D721Med (cell line): ENCODE data around the gene BNC2.

Experiments used
- DNase-seq: peaks from one replicate; pipeline ENCODE4 v3.0.0; 2011; ENCODE audit warnings: low spot score; ENCODE audit not compliant: insufficient read length
- FAIRE-seq: peaks from 2 replicates; lab custom pipeline; 2011; peaks lifted over from hg19 to GRCh38; lab: Jason Lieb, UNC
- TF ChIP-seq, protein P1 (sequence below): IDR thresholded peaks from 2 replicates; pipeline ENCODE4 v1.5.1; 2012; ENCODE audit warnings: mild to moderate bottlenecking, control low read depth; ENCODE audit not compliant: insufficient read depth; ENCODE audit errors: missing control alignments

BNC2 gene

GRCh38 chr9:16718952-16719351, 151.5 kb downstream of the BNC2 start:
- FAIRE-seq = no peak
- TF ChIP-seq, protein P1, sequence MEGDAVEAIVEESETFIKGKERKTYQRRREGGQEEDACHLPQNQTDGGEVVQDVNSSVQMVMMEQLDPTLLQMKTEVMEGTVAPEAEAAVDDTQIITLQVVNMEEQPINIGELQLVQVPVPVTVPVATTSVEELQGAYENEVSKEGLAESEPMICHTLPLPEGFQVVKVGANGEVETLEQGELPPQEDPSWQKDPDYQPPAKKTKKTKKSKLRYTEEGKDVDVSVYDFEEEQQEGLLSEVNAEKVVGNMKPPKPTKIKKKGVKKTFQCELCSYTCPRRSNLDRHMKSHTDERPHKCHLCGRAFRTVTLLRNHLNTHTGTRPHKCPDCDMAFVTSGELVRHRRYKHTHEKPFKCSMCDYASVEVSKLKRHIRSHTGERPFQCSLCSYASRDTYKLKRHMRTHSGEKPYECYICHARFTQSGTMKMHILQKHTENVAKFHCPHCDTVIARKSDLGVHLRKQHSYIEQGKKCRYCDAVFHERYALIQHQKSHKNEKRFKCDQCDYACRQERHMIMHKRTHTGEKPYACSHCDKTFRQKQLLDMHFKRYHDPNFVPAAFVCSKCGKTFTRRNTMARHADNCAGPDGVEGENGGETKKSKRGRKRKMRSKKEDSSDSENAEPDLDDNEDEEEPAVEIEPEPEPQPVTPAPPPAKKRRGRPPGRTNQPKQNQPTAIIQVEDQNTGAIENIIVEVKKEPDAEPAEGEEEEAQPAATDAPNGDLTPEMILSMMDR = no peak

GRCh38 chr9:16718296-16718695, 152.2 kb downstream of the BNC2 start:
- DNase-seq = no peak
- FAIRE-seq = no peak

More at GRCh38 chr9:16718952-16719351, 151.5 kb downstream of the BNC2 start:
- no peak for DNase-seq

GRCh38 chr9:16716601-16717000, 153.9 kb downstream of the BNC2 start:
- no peak for FAIRE-seq

More at GRCh38 chr9:16718296-16718695, 152.2 kb downstream of the BNC2 start:
- TF ChIP-seq, protein P1 = no peak

GRCh38 chr9:16715404-16715803, 155.1 kb downstream of the BNC2 start:
- FAIRE-seq = no peak
- TF ChIP-seq, protein P1 = no peak
- DNase-seq = no peak

More at GRCh38 chr9:16716601-16717000, 153.9 kb downstream of the BNC2 start:
- TF ChIP-seq, protein P1 = no peak
- DNase-seq = no peak

DNA sequence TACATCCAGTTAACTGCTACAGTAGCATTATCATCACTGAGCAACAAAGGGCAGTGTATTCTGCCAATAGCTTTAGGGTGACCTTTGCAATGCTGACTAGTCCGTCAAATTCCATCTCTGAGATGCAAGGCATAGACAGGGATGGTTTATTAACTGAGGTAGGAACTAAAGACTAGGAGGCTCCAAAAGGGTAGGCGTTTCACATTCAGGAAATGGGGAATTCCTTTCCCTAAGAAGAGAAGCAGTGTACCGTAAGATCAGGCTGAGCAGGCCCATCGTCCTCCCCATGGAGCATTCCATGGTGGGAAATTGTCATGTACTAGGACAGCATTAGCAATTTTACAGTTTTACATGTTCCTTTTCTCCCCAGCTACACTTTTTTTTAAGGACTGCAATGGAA, 157.7 kb downstream of the BNC2 start:
- no peak for FAIRE-seq
- TF ChIP-seq, protein P1 = no peak
- no peak for DNase-seq

GRCh38 chr9:16710888-16711287, 159.6 kb downstream of the BNC2 start:
- no peak for FAIRE-seq
- TF ChIP-seq, protein P1 = no peak
- no peak for DNase-seq

DNA sequence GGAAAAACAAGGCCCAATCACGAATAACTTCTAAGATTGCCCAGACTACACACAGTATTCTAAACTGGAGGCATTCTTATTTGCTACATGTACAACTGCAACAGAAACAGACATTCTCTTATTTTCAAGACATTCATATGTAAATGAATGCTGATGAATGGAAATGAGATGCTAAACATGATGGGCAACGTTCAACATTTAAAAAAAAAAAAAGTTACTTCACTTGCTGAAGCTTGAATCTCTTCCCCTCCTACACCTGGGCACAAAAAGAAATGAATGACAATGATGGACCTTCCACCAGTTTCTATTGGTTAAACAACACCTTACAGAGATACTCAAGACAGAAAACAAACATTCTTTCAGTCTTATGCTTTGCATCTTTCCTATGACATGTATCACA, 160.5 kb downstream of the BNC2 start:
- DNase-seq (no peak), FAIRE-seq (no peak)
- TF ChIP-seq, protein P1 = no peak
